Activated CD8-positive, alpha-beta T cell treated with anti-CD3 and anti-CD28 coated beads, Interleukin-2, amount 10 ng/mL, durations not matched to agents 7 days and 5 days (primary cell): ENCODE measurements around the gene KCNA4. TPM values are rescaled to one million over a fixed set of nuclear protein-coding genes. Genes with fewer than 3 reads are reported as not detected.
"Not testable (repeated sequence)": the region's sequence is repeated elsewhere in the genome, so short reads cannot be mapped to it uniquely, and the experiment has no call there.

ENCODE experiments used
- ATAC-seq: fragments of 150-1000 bp; cut with Tn5 transposase; one replicate; pipeline ENCODE4 v1.10.0; 2021; ENCODE audit warnings: moderate library complexity
- CTCF ChIA-PET: fragments of 350-600 bp; sonication (Branson Sonifier 250); formaldehyde crosslinking; loops from one replicate; lab custom pipeline; 2021; ENCODE audit warnings: antibody characterized with exemption; lab: Charles Lee
- POLR2A ChIA-PET: fragments of 350-600 bp; sonication (Branson Sonifier 250); formaldehyde crosslinking; loops from one replicate; lab custom pipeline; 2021; ENCODE audit warnings: antibody characterized with exemption; lab: Charles Lee
- DNase-seq: peaks from one replicate; pipeline ENCODE4 v3.0.0-alpha.2; 2020
- H3K27ac Mint-ChIP-seq: one replicate; pipeline ENCODE4 v1.8.0; 2021; ENCODE audit warnings: mild to moderate bottlenecking, mixed read lengths
- H3K27me3 Mint-ChIP-seq: one replicate; pipeline ENCODE4 v1.8.0; 2021; ENCODE audit warnings: low read depth, mixed read lengths
- H3K36me3 Mint-ChIP-seq: one replicate; pipeline ENCODE4 v1.8.0; 2021; ENCODE audit warnings: low read depth, mixed read lengths
- H3K4me1 Mint-ChIP-seq: one replicate; pipeline ENCODE4 v1.8.0; 2021; ENCODE audit warnings: low read depth, mixed read lengths
- H3K4me3 Mint-ChIP-seq: one replicate; pipeline ENCODE4 v1.8.0; 2021; ENCODE audit warnings: mild to moderate bottlenecking, mixed read lengths
- H3K9me3 Mint-ChIP-seq: one replicate; pipeline ENCODE4 v1.8.0; 2022; ENCODE audit warnings: mixed read lengths; ENCODE audit not compliant: insufficient read depth
- total RNA-seq, 2 experiments: library from RNA; stranded (reverse); gene quantifications; one replicate each; pipeline ENCODE4 v1.2.3, GENCODE V29; 2021

Gene KCNA4
- total RNA-seq, 2 experiments from 2014 or later, result not detected

DNA sequence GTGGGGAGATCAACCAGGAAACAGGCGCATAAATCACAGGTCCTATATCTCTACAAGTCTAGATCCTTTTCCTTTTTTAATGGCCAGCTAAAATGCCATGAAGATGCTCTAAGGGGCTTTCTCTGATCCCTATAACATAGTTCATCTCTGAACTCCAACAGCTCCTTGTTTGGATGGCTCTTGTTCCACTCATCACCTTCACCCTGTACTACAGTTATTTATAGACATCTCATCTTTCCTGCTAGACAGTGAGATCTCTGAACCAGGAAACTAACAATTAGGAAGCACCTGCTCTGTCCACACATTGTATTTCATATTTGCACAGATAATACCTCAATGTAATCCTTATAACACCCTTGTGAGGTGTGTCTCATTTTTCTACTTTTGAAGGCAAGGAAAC is 31.6 kb downstream of the KCNA4 start:
- CTCF ChIA-PET, result no interaction called here
- no peaks in the 10 kb centered on the region for H3K4me1 Mint-ChIP-seq
- no peak overlapping the region for H3K4me3 Mint-ChIP-seq
- no peak for DNase-seq
- H3K9me3 Mint-ChIP-seq, result no peaks in the 10 kb centered on the region
- no peaks in the 10 kb centered on the region for H3K36me3 Mint-ChIP-seq
- no peak for ATAC-seq
- H3K27me3 Mint-ChIP-seq, result no peaks in the 10 kb centered on the region
- H3K27ac Mint-ChIP-seq, result no peak overlapping the region
- POLR2A ChIA-PET, result no interaction called here

- Mint-ChIP-seq H3K4me3 (no peak overlapping the region), H3K36me3 (no peaks in the 10 kb centered on the region), H3K27me3 (no peaks in the 10 kb centered on the region), H3K4me1 (no peaks in the 10 kb centered on the region), H3K9me3 (no peaks in the 10 kb centered on the region), H3K27ac (no peak overlapping the region)
- ChIA-PET CTCF (no interaction called here), POLR2A (no interaction called here)
- no peak for ATAC-seq
- no peak for DNase-seq
Observed at GRCh38 chr11:29984544-29984943, 32.3 kb downstream of the KCNA4 start.

- CTCF ChIA-PET, result no interaction called here
- H3K27ac Mint-ChIP-seq, result no peak overlapping the region
- DNase-seq (no peak), ATAC-seq (no peak)
- H3K4me3 Mint-ChIP-seq, result no peak overlapping the region
- no peaks in the 10 kb centered on the region for H3K4me1 Mint-ChIP-seq
- no peaks in the 10 kb centered on the region for H3K36me3 Mint-ChIP-seq
- no peaks in the 10 kb centered on the region for H3K9me3 Mint-ChIP-seq
- POLR2A ChIA-PET, result no interaction called here
- H3K27me3 Mint-ChIP-seq, result no peaks in the 10 kb centered on the region
Observed at GRCh38 chr11:29978549-29978948, 38.3 kb downstream of the KCNA4 start.

GRCh38 chr11:29975580-29975979 is 41.2 kb downstream of the KCNA4 start:
- DNase-seq, H3K27me3 Mint-ChIP-seq, ATAC-seq, POLR2A ChIA-PET, H3K4me1 Mint-ChIP-seq, H3K4me3 Mint-ChIP-seq, H3K36me3 Mint-ChIP-seq, CTCF ChIA-PET, H3K27ac Mint-ChIP-seq, H3K9me3 Mint-ChIP-seq: not testable (repeated sequence)

GRCh38 chr11:29963796-29964195 is 53.0 kb downstream of the KCNA4 start:
- Mint-ChIP-seq H3K36me3 (no peaks in the 10 kb centered on the region), H3K9me3 (no peaks in the 10 kb centered on the region), H3K27me3 (no peaks in the 10 kb centered on the region), H3K4me1 (no peaks in the 10 kb centered on the region), H3K27ac (no peak overlapping the region), H3K4me3 (no peak overlapping the region)
- DNase-seq, result no peak
- ChIA-PET CTCF (no interaction called here), POLR2A (no interaction called here)
- no peak for ATAC-seq

GRCh38 chr11:29963036-29963435 is 53.8 kb downstream of the KCNA4 start:
- Mint-ChIP-seq H3K27ac (no peak overlapping the region), H3K36me3 (no peaks in the 10 kb centered on the region), H3K27me3 (no peaks in the 10 kb centered on the region), H3K9me3 (no peaks in the 10 kb centered on the region), H3K4me1 (no peaks in the 10 kb centered on the region), H3K4me3 (no peak overlapping the region)
- ChIA-PET POLR2A (no interaction called here), CTCF (no interaction called here)
- ATAC-seq, result no peak
- no peak for DNase-seq

GRCh38 chr11:29962243-29962642 is 54.6 kb downstream of the KCNA4 start:
- H3K27me3 Mint-ChIP-seq, result no peaks in the 10 kb centered on the region
- no peak overlapping the region for H3K27ac Mint-ChIP-seq
- H3K9me3 Mint-ChIP-seq, result no peaks in the 10 kb centered on the region
- POLR2A ChIA-PET, result no interaction called here
- ATAC-seq (no peak), DNase-seq (no peak)
- H3K4me1 Mint-ChIP-seq, result no peaks in the 10 kb centered on the region
- H3K4me3 Mint-ChIP-seq, result no peak overlapping the region
- CTCF ChIA-PET, result no interaction called here
- H3K36me3 Mint-ChIP-seq, result no peaks in the 10 kb centered on the region

Other genes starting within 250 kb of the KCNA4 start
- gene FSHB, start 214.0 kb upstream of the KCNA4 start, total RNA-seq, result not detected